Raji (cell line): ENCODE results near the gene SYT13.

Source experiments
- POLR2A ChIP-seq: IDR thresholded peaks from 2 replicates; pipeline ENCODE4 v1.6.1; 2011; ENCODE audit warnings: low read depth, low read length, control low read depth; ENCODE audit not compliant: insufficient read depth

The SYT13 gene

GRCh38 chr11:45290586-45290985, 4.4 kb upstream of the SYT13 start:
- no peak for TF ChIP-seq POLR2A

GRCh38 chr11:45289369-45289768, 3.2 kb upstream of the SYT13 start:
- no peak for TF ChIP-seq POLR2A

- no peak for TF ChIP-seq POLR2A
These were observed 2.2 kb upstream of the SYT13 start for GRCh38 chr11:45288339-45288738.

GRCh38 chr11:45287316-45287903, 1.3 kb upstream of the SYT13 start:
- no peak for TF ChIP-seq POLR2A

GRCh38 chr11:45285250-45285828, 802 bp downstream of the SYT13 start:
- TF ChIP-seq POLR2A, result no peak

- TF ChIP-seq POLR2A, result no peak
These were observed 4.1 kb downstream of the SYT13 start for GRCh38 chr11:45282081-45282480.

- no peak for TF ChIP-seq POLR2A
These were observed 5.7 kb downstream of the SYT13 start for GRCh38 chr11:45280449-45280848.

- TF ChIP-seq POLR2A, result no peak
These were observed 6.5 kb downstream of the SYT13 start for GRCh38 chr11:45279645-45280044.

GRCh38 chr11:45278714-45279113, 7.4 kb downstream of the SYT13 start:
- TF ChIP-seq POLR2A, result no peak

- no peak for TF ChIP-seq POLR2A
These were observed 10.3 kb downstream of the SYT13 start for GRCh38 chr11:45275828-45276227.

GRCh38 chr11:45274206-45274605, 11.9 kb downstream of the SYT13 start:
- TF ChIP-seq POLR2A, result no peak

- TF ChIP-seq POLR2A, result no peak
These were observed 12.6 kb downstream of the SYT13 start for GRCh38 chr11:45273509-45273908.

GRCh38 chr11:45272701-45273100, 13.4 kb downstream of the SYT13 start:
- TF ChIP-seq POLR2A, result no peak

GRCh38 chr11:45270946-45271716, 15.0 kb downstream of the SYT13 start:
- no peak for TF ChIP-seq POLR2A

GRCh38 chr11:45269678-45270077, 16.5 kb downstream of the SYT13 start:
- no peak for TF ChIP-seq POLR2A

- TF ChIP-seq POLR2A, result no peak
These were observed 18.4 kb downstream of the SYT13 start for GRCh38 chr11:45267652-45268299.
